PC-9 (cell line): ENCODE measurements around the gene DUSP9. TPM values are rescaled to one million over a fixed set of nuclear protein-coding genes. Genes with fewer than 3 reads are reported as not detected.

Experiments
- BruUV-seq: library from RNA; stranded (reverse); fragments of 400-500 nt; replicated peaks from 2 replicates; lab custom pipeline; 2021; lab: Mats Ljungman, UMichigan
- CTCF ChIA-PET: fragments of 300-600 bp; sonication (Branson Sonifier 250); formaldehyde crosslinking; loops from one replicate; lab custom pipeline; 2022; ENCODE audit warnings: antibody characterized with exemption; lab: Charles Lee
- POLR2A ChIA-PET: fragments of 300-600 bp; sonication (Branson Sonifier 250); formaldehyde crosslinking; loops from one replicate; lab custom pipeline; 2022; ENCODE audit warnings: antibody characterized with exemption; ENCODE audit not compliant: unreplicated experiment; lab: Charles Lee
- DNase-seq, 2 experiments: peaks; one replicate each; pipeline versions ENCODE4 v3.0.0 to v3.0.0-alpha.2; 2015 to 2022; ENCODE audit warnings: mixed read lengths in 1 of 2
- H2AFZ ChIP-seq: fragments of 200-600 bp; sonication (generic); 2 replicates; pipeline ENCODE4 v1.8.1; 2017; ENCODE audit warnings: antibody characterized with exemption
- H3F3A ChIP-seq: fragments of 200-600 bp; sonication (generic); 2 replicates; pipeline ENCODE4 v1.8.1; 2017; ENCODE audit warnings: antibody characterized with exemption, mild to moderate bottlenecking, low read depth; ENCODE audit not compliant: insufficient read depth
- H3K27ac ChIP-seq: fragments of 200-600 bp; sonication (generic); 2 replicates; pipeline ENCODE4 v1.6.1; 2016; ENCODE audit warnings: mixed run types
- H3K27me3 ChIP-seq: fragments of 200-600 bp; sonication (generic); 2 replicates; pipeline ENCODE4 v1.6.1; 2016; ENCODE audit warnings: low read depth, mixed run types; ENCODE audit not compliant: insufficient read depth
- H3K36me3 ChIP-seq: fragments of 200-600 bp; sonication (generic); 2 replicates; pipeline ENCODE4 v1.6.1; 2016; ENCODE audit warnings: low read depth, mixed run types
- H3K4me1 ChIP-seq: fragments of 200-600 bp; sonication (generic); replicated peaks from 2 replicates; pipeline ENCODE4 v1.6.1; 2016; ENCODE audit warnings: mixed run types; ENCODE audit not compliant: insufficient read depth
- H3K4me2 ChIP-seq: fragments of 200-600 bp; sonication (generic); 2 replicates; pipeline ENCODE4 v1.6.1; 2017; ENCODE audit warnings: mixed run types
- H3K4me3 ChIP-seq: fragments of 200-600 bp; sonication (generic); 2 replicates; pipeline ENCODE4 v1.6.1; 2016; ENCODE audit warnings: mixed run types
- H3K79me2 ChIP-seq: fragments of 200-600 bp; sonication (generic); 2 replicates; pipeline ENCODE4 v1.6.1; 2017; ENCODE audit warnings: low read depth, mixed run types
- H3K9me2 ChIP-seq: fragments of 200-600 bp; sonication (generic); 2 replicates; pipeline ENCODE4 v1.8.1; 2017; ENCODE audit warnings: mild to moderate bottlenecking; ENCODE audit not compliant: insufficient read depth
- H3K9me3 ChIP-seq: fragments of 200-600 bp; sonication (generic); 2 replicates; pipeline ENCODE4 v1.8.1; 2016; ENCODE audit warnings: low read depth; ENCODE audit not compliant: insufficient read depth
- H4K20me1 ChIP-seq: fragments of 200-600 bp; sonication (generic); 2 replicates; pipeline ENCODE4 v1.8.1; 2017; ENCODE audit not compliant: insufficient read depth
- EZH2 ChIP-seq: fragments of 200-600 bp; sonication (generic); IDR thresholded peaks from 2 replicates; pipeline ENCODE4 v1.8.0; 2017; ENCODE audit warnings: antibody characterized with exemption, low read depth
- intact Hi-C: fragments of 100-400 bp; cut with micrococcal nuclease; formaldehyde crosslinking; loops from one replicate; pipeline ENCODE4 v1.10.0; 2022; ENCODE audit not compliant: unreplicated experiment
- total RNA-seq: library from RNA; stranded (reverse); gene quantifications from 2 replicates; pipeline ENCODE4 v1.2.3, GENCODE V29; 2021
- TF ChIP-seq, protein P1 (sequence below): fragments of 200-600 bp; sonication (generic); conservative IDR thresholded peaks from 2 replicates; pipeline ENCODE4 v1.6.1; 2017; ENCODE audit warnings: mixed run types, antibody characterized with exemption, mild to moderate bottlenecking, moderate library complexity

The DUSP9 gene
- total RNA-seq, 1 experiment from 2014 or later: 1.3 TPM

DNA sequence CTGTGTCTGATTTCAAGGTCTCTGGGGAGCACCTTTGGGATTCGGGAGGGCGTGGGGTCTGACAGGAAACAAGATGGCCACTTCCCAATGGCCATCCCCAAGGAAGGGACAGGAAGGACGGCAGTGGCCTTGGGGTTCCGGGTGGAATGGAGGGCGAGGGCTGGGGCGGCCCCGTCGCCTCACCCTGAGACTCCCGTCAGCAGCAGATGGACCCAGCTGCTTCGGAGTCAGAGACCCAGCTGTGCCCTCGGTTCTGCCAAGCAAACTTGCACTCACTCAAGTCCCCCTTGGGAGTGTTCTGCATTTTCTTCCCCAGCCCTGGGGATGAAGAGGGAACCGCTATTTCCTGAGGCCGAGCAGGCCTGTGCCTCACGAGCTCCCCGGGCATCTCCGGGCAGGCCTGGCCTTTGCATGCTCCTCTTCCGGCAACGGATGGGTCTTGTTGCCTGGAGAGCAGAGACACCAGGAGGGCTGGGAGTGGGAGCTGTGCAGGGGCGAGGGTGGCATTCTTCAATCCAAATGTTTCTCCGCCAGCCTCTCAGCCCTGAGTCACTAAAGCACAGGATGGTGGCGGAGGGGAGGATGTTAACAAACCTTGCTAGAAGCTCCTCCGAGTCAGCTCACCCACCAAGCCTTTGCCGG, 6.8 kb upstream of the DUSP9 start:
- DNase-seq: no peak
- Histone ChIP-seq H3K9me3 (no peaks in the 10 kb centered on the region), H3K4me2 (no peak overlapping the region), H3F3A (no peaks in the 10 kb centered on the region), H3K27me3 (peaks cover 37% of the 10 kb centered on the region), H3K79me2 (no peaks in the 10 kb centered on the region), H3K4me1 (no peaks in the 10 kb centered on the region), H3K27ac (no peak overlapping the region), H3K36me3 (no peaks in the 10 kb centered on the region), H2AFZ (no peak overlapping the region), H3K9me2 (no peaks in the 10 kb centered on the region), H4K20me1 (no peaks in the 10 kb centered on the region), H3K4me3 (no peak overlapping the region)
- no TSS peak for BruUV-seq
- no peak for TF ChIP-seq EZH2
- TF ChIP-seq, protein P1, sequence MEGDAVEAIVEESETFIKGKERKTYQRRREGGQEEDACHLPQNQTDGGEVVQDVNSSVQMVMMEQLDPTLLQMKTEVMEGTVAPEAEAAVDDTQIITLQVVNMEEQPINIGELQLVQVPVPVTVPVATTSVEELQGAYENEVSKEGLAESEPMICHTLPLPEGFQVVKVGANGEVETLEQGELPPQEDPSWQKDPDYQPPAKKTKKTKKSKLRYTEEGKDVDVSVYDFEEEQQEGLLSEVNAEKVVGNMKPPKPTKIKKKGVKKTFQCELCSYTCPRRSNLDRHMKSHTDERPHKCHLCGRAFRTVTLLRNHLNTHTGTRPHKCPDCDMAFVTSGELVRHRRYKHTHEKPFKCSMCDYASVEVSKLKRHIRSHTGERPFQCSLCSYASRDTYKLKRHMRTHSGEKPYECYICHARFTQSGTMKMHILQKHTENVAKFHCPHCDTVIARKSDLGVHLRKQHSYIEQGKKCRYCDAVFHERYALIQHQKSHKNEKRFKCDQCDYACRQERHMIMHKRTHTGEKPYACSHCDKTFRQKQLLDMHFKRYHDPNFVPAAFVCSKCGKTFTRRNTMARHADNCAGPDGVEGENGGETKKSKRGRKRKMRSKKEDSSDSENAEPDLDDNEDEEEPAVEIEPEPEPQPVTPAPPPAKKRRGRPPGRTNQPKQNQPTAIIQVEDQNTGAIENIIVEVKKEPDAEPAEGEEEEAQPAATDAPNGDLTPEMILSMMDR: no peak
- intact Hi-C loops: no loop called here
- ChIA-PET CTCF (interaction anchor here (0.6 kb wide), 2 partner anchors 27 to 114 kb away, joined by 3 to 8 read pairs; no protein-coding TSS in a partner anchor), POLR2A (no interaction called here)

DNA sequence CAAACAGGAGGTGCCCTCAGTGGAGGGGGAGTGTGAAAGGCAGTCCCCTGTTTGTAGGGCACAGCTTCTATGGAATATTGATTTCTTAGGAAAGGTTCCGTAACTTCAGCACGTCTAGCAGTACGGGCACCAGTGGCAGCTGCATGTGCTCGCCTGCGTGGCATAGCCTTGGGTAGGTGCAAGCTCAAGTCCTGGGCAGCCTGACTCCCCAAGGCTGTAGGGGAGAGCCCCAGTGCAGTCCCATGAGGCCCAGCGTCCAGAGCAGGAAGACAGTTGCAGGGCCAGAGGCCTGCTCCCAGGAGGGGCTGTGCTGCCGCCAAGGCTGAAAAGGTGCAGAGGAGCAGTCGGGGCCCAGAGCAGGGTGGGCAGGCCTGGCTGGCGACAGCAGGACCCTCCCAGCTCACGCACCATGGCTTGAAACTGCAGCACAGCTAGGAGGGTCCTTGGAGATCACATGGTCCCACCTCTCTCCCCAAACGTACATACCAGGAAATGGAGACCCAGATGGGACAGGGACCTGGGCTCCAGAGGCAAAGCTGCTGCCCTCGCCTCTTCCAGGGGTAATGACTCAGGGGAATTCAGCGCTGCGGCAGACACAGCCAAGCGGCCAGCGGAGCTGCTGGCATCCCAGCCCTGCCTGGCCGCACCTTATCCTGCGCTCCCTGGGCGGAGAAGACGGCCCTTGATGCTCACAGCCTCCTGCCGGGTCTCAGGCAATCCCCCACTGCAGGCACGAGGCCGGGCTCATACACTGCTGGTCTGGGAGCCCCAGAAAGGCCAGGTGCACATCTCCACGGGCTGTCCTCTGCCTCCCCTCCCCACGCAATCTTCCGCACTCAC, 6.0 kb upstream of the DUSP9 start:
- Histone ChIP-seq H3K27me3 (peaks cover 34% of the 10 kb centered on the region), H3K4me1 (peaks cover 3% of the 10 kb centered on the region)

DNA sequence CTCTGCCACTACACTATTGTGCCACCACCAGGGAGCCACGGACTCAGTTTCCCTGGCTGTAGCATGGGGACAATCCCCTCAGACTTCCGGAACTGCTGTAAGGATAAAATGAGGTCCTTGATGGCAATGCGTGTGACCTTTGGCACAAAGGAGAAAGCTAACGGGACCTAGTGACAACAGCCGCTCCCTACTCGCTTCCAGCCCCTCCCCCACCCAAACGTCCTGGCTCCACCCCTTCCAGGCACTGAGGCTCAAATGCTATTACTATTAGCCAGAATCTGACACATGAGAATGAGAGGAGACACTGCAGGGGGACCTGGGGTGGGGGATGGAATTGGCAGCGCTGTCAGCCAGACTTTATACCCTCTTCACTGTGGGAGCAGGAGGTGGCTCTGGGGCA, 5.4 kb upstream of the DUSP9 start:
- CTCF ChIA-PET: no interaction called here
- DNase-seq: no peak
- Histone ChIP-seq H3K9me3 (no peaks in the 10 kb centered on the region), H4K20me1 (no peaks in the 10 kb centered on the region), H3K36me3 (no peaks in the 10 kb centered on the region), H3F3A (no peaks in the 10 kb centered on the region), H3K4me1 (peaks cover 9% of the 10 kb centered on the region), H3K79me2 (no peaks in the 10 kb centered on the region), H3K4me3 (no peak overlapping the region), H3K27me3 (peaks cover 29% of the 10 kb centered on the region), H2AFZ (no peak overlapping the region), H3K4me2 (no peak overlapping the region), H3K27ac (no peak overlapping the region), H3K9me2 (no peaks in the 10 kb centered on the region)
- TF ChIP-seq, protein P1: no peak
- TF ChIP-seq EZH2: no peak
- intact Hi-C loops: no loop called here
- BruUV-seq: no TSS peak
- POLR2A ChIA-PET: no interaction called here

More for the DNA sequence above, 6.0 kb upstream of the DUSP9 start:
- Histone ChIP-seq H4K20me1 (no peaks in the 10 kb centered on the region), H3K36me3 (no peaks in the 10 kb centered on the region), H3K79me2 (no peaks in the 10 kb centered on the region), H3K4me2 (no peak overlapping the region), H3F3A (no peaks in the 10 kb centered on the region), H3K9me2 (no peaks in the 10 kb centered on the region), H3K27ac (no peak overlapping the region), H3K9me3 (no peaks in the 10 kb centered on the region), H2AFZ (no peak overlapping the region), H3K4me3 (no peak overlapping the region)
- ChIA-PET CTCF (interaction anchor here (0.6 kb wide), 2 partner anchors 26 to 113 kb away, joined by 3 to 8 read pairs; no protein-coding TSS in a partner anchor), POLR2A (no interaction called here)
- DNase-seq: no peak
- no TSS peak for BruUV-seq
- no peak for TF ChIP-seq EZH2
- TF ChIP-seq, protein P1: no peak
- intact Hi-C loops: no loop called here
